Aorta (tissue), 4 donors: ENCODE measurements around the gene NUDT11. TPM values are rescaled to one million over a fixed set of nuclear protein-coding genes. Genes with fewer than 3 reads are reported as not detected.

ENCODE experiments used
- polyA plus RNA-seq, 2 donors: library from polyadenylated mRNA; stranded (reverse); fragments of 200-250 nt; gene quantifications; one replicate each; pipeline ENCODE4 v1.2.3, GENCODE V29; 2013
- total RNA-seq, 2 donors: library from RNA; stranded (reverse); fragmentation: NEBNext Ultra II Directional; extraction: Animal tissue kit (Norgen Biotek cat#: 25700); gene quantifications; one replicate each; pipeline ENCODE4 v1.2.1, GENCODE V29; 2021
- donor health status: healthy with polysubstance abuse.
- donor health status: Bipolar disorder and iron deficiency.
- donor health status: DM: no; HTN: no; CAD: no.
- donor health status: DM: yes; HTN: yes; CAD: no.

The NUDT11 gene
- total and polyA plus RNA-seq, 4 donors = 1.4 to 4.9 (median 2.2) TPM

Other genes starting within 250 kb of the NUDT11 start
- gene NUDT10, start 163.8 kb downstream of the NUDT11 start, total RNA-seq = 1 to 10 TPM; 2.7 TPM
- 1 to 10 TPM; 2.1 to 2.6 TPM for gene NUDT10, start 163.8 kb downstream of the NUDT11 start, polyA plus RNA-seq
- not detected for gene CENPVL3, start 122.3 kb upstream of the NUDT11 start, total RNA-seq
- not detected for gene CENPVL3, start 122.3 kb upstream of the NUDT11 start, polyA plus RNA-seq
- gene CENPVL2, start 186.2 kb upstream of the NUDT11 start, total RNA-seq = not detected
- gene CENPVL2, start 186.2 kb upstream of the NUDT11 start, polyA plus RNA-seq = not detected
- gene CENPVL1, start 213.9 kb upstream of the NUDT11 start, total RNA-seq = not detected
- gene CENPVL1, start 213.9 kb upstream of the NUDT11 start, polyA plus RNA-seq = not detected
- 1 to 10 TPM; 7.4 to 7.7 TPM for gene GSPT2, start 246.8 kb upstream of the NUDT11 start, total RNA-seq
- 1 to 10 TPM; 1.3 to 6.8 TPM for gene GSPT2, start 246.8 kb upstream of the NUDT11 start, polyA plus RNA-seq